Upper lobe of right lung (tissue), 1 donor: ENCODE results near the gene PPP1R14C. TPM values are rescaled to one million over a fixed set of nuclear protein-coding genes. Genes with fewer than 3 reads are reported as not detected.
A peak's percentile ranks its signal among the peaks of the same experiment; 100 is the strongest.

Source experiments
- ATAC-seq: fragments of 200-7000 bp; cut with Tn5 transposase; one replicate; pipeline ENCODE4 v1.9.1; 2020; ENCODE audit warnings: mild to moderate bottlenecking, moderate library complexity
- DNase-seq: peaks from one replicate; pipeline ENCODE4 v3.0.0-alpha.2; 2020
- H3K27ac ChIP-seq: fragments of 200-600 bp; one replicate; pipeline ENCODE4 v1.8.0; 2022
- H3K27me3 ChIP-seq: fragments of 200-600 bp; one replicate; pipeline ENCODE4 v1.8.0; 2022; ENCODE audit warnings: mild to moderate bottlenecking
- H3K36me3 ChIP-seq: fragments of 200-600 bp; one replicate; pipeline ENCODE4 v1.8.0; 2022
- H3K4me1 ChIP-seq: fragments of 200-600 bp; one replicate; pipeline ENCODE4 v1.8.0; 2022
- H3K4me3 ChIP-seq: fragments of 200-600 bp; one replicate; pipeline ENCODE4 v1.8.0; 2022; ENCODE audit warnings: mild to moderate bottlenecking
- H3K9me3 ChIP-seq: fragments of 200-600 bp; one replicate; pipeline ENCODE4 v1.8.0; 2022
- intact Hi-C: fragments of 100-400 bp; cut with DNase I; formaldehyde crosslinking; loops from one replicate; pipeline ENCODE4 v1.11.0; 2022
- total RNA-seq: library from RNA; stranded (reverse); fragmentation: NEBNext Ultra II Directional; extraction: Animal tissue kit (Norgen Biotek cat#: 25700); gene quantifications from one replicate; pipeline ENCODE4 v1.2.1, GENCODE V29; 2021
- TF ChIP-seq, protein P1 (sequence below): fragments of 200-600 bp; IDR thresholded peaks from one replicate; pipeline ENCODE4 v1.8.0; 2022; ENCODE audit warnings: antibody characterized with exemption
- donor health status: DM: no; HTN: yes; CAD: no; lungs with severe emphysema.

Gene PPP1R14C
- total RNA-seq, 1 donor from 2014 or later = 10.0 TPM

DNA sequence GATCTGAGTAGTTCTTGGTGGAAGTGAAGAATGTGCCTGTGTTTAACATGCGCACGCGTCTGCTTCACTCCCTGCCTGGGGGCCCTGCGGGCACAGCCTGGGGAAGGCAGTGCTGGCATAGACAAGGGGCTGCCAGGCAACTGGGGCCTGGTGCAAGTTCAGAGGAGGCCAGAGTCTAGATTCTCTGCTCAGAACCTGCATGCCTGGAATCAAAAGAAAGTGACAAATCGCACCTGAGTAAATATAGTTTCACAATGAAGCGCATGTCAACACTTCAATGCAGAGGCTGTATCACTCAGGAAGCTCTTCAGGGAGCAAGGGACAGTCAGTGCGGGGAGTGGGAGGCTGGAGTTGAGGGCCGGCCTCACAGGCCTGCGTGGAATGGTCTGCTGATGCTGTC is 24.2 kb upstream of the PPP1R14C start:
- ATAC-seq (peak; percentile 60), DNase-seq (no peak)
- H3K27ac ChIP-seq = no peak overlapping the region
- no peaks in the 10 kb centered on the region for H3K27me3 ChIP-seq
- no peak overlapping the region for H3K4me3 ChIP-seq
- TF ChIP-seq, protein P1, sequence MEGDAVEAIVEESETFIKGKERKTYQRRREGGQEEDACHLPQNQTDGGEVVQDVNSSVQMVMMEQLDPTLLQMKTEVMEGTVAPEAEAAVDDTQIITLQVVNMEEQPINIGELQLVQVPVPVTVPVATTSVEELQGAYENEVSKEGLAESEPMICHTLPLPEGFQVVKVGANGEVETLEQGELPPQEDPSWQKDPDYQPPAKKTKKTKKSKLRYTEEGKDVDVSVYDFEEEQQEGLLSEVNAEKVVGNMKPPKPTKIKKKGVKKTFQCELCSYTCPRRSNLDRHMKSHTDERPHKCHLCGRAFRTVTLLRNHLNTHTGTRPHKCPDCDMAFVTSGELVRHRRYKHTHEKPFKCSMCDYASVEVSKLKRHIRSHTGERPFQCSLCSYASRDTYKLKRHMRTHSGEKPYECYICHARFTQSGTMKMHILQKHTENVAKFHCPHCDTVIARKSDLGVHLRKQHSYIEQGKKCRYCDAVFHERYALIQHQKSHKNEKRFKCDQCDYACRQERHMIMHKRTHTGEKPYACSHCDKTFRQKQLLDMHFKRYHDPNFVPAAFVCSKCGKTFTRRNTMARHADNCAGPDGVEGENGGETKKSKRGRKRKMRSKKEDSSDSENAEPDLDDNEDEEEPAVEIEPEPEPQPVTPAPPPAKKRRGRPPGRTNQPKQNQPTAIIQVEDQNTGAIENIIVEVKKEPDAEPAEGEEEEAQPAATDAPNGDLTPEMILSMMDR = no peak
- no peaks in the 10 kb centered on the region for H3K36me3 ChIP-seq
- H3K4me1 ChIP-seq = peaks cover 7% of the 10 kb centered on the region
- intact Hi-C loops = no loop called here
- no peaks in the 10 kb centered on the region for H3K9me3 ChIP-seq

DNA sequence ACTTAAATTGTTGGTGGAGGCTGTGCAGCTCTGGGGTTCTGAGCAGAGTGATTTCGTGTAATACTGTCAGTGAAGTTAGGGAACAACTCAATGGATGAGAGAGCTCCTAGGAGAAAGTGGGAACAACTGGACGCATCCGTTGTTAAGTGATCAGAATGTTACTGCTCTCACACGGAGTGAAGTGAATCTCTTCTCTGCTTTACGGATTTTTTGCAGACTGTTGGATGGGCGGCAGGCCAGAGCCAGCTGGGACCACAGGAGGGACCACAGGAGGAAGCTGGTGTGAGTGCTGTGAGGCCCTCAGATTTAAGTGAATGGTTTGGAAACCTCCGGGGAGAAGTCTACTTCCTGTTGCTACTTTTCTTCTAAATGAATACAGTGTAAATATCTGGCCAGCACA is 23.7 kb upstream of the PPP1R14C start:
- TF ChIP-seq, protein P1 = no peak
- Histone ChIP-seq H3K36me3 (no peaks in the 10 kb centered on the region), H3K27ac (peak overlapping the region; percentile 30), H3K9me3 (no peaks in the 10 kb centered on the region), H3K4me1 (peaks cover 7% of the 10 kb centered on the region), H3K27me3 (no peaks in the 10 kb centered on the region), H3K4me3 (no peak overlapping the region)
- ATAC-seq (peak; percentile 35), DNase-seq (no peak)
- intact Hi-C loops = no loop called here

DNA sequence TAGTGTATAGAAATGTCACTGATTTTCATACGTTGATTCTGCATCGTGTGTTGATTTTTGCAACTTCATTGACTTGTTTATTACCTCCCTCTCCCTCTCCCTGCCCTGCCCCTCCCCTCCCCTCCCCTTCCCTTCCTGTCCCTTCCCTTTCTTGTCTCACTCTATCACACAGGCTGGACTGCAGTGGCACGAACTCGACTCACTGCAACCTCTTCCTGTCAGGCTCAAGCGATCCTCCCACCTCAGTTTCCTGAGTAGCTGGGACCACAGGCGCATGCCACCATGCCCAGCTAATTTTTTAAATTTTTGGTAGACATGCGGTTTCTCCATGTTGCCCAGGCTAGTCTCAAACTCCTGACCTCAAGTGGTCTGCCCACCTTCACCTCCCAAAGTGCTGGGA is 19.2 kb upstream of the PPP1R14C start:
- Histone ChIP-seq H3K27ac (no peak overlapping the region), H3K36me3 (no peaks in the 10 kb centered on the region), H3K27me3 (no peaks in the 10 kb centered on the region), H3K4me1 (peaks cover 7% of the 10 kb centered on the region), H3K4me3 (no peak overlapping the region), H3K9me3 (no peaks in the 10 kb centered on the region)
- ATAC-seq (no peak), DNase-seq (no peak)
- TF ChIP-seq, protein P1 = no peak
- intact Hi-C loops = no loop called here

DNA sequence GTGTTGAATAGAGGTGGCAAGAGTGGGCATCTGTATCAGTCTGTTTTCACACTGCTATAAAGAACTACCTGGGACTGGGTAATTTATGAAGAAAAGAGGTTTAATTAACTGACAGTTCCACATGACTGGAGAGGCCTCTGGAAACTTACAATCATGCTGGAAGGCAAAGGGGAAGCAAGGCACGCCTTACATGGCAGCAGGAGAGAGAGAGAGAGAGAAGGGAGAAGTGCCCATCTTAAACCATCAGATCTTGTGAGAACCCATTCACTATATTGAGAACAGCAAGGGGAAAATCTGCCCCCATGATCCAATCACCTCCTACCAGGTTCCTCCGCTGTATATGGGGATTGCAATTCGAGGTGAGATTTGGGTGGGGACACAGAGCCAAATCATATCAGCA is 18.6 kb upstream of the PPP1R14C start:
- no peaks in the 10 kb centered on the region for H3K27me3 ChIP-seq
- H3K4me3 ChIP-seq = no peak overlapping the region
- intact Hi-C loops = no loop called here
- no peak for DNase-seq
- TF ChIP-seq, protein P1 = no peak
- no peaks in the 10 kb centered on the region for H3K36me3 ChIP-seq
- H3K9me3 ChIP-seq = no peaks in the 10 kb centered on the region
- H3K27ac ChIP-seq = no peak overlapping the region
- ATAC-seq = no peak
- H3K4me1 ChIP-seq = peaks cover 5% of the 10 kb centered on the region

DNA sequence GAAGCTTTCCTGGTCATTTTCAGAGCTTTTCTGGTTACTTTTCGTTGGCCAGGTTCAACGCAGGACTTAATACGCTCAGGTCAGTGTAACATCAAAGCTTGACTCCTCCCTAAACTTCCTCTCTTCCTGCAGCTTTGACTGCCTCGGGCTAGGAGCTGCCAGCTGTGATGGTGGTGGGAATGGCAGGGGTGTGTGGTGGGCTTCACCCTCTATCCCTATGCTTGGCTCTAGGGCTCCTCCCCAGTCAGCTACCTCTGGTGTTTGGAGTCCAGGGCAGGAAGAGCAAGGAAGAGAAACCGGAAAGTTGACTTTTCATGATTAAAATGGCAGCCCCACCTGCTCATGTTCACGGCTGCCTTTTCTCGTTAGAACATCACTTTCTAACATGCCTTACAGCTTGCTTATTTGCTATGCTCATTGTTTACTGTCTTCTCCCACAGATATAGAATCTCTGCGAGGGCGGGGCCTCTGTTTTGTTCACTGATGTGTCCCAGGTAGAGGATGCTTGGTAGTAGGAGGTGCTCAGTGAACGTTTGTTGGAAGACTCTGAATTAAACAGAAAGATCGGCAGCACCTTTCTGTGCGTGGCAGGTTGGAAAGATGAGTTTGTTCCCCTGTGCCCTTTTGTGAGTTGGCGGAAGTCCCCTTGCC is 16.1 kb upstream of the PPP1R14C start:
- H3K4me3 ChIP-seq = no peak overlapping the region
- peaks cover 3% of the 10 kb centered on the region for H3K4me1 ChIP-seq
- DNase-seq (no peak), ATAC-seq (no peak)
- TF ChIP-seq, protein P1 = no peak
- no peaks in the 10 kb centered on the region for H3K36me3 ChIP-seq
- intact Hi-C loops = no loop called here
- H3K9me3 ChIP-seq = no peaks in the 10 kb centered on the region
- H3K27me3 ChIP-seq = no peaks in the 10 kb centered on the region
- no peak overlapping the region for H3K27ac ChIP-seq

DNA sequence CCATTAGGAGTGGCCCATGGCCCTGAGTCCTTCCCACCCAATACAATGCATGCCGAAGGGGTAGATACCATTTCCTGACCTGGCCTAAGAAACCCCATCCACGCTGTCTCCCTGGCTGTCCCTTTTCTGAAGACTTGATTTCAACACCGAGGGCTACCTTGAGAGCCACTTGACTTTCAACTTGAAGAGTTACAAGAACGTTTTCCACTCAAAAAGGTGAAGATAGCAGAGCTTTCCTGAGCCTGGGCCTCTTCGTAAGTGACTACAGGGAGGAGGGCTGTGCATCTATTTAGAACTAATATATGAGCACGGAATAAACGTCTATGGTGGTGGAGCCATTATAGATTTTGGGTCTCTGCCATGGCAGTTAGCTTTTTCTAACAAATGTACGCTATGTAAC is 14.4 kb upstream of the PPP1R14C start:
- TF ChIP-seq, protein P1 = no peak
- no peak for DNase-seq

More for the DNA sequence above, 14.4 kb upstream of the PPP1R14C start:
- no peaks in the 10 kb centered on the region for H3K36me3 ChIP-seq
- H3K9me3 ChIP-seq = no peaks in the 10 kb centered on the region
- no peak overlapping the region for H3K4me3 ChIP-seq
- intact Hi-C loops = no loop called here
- peaks cover 3% of the 10 kb centered on the region for H3K4me1 ChIP-seq
- H3K27me3 ChIP-seq = no peaks in the 10 kb centered on the region
- no peak overlapping the region for H3K27ac ChIP-seq
- peak; percentile 62 for ATAC-seq
